ENCODE data around the gene ZNF331. TPM values are rescaled to one million over a fixed set of nuclear protein-coding genes. Genes with fewer than 3 reads are reported as not detected.

The ZNF331 gene
- total RNA-seq, 1 donor from 2014 or later = 10.1 TPM

GRCh38 chr19:53594811-53595509 is 57.0 kb downstream of the ZNF331 start:
- H3K27me3 ChIP-seq (ENCODE audit: low read depth) = peaks cover 14% of the 10 kb centered on the region
- no peak for DNase-seq
- intact Hi-C loops (cut with micrococcal nuclease) = loop anchor here (10.0 kb wide), 1 partner anchor 150 kb away; no protein-coding TSS in a partner anchor
- H3K27ac ChIP-seq (replicated peaks) = no peak overlapping the region
- no peaks in the 10 kb centered on the region for H3K9me3 ChIP-seq (replicated peaks)
- H3K4me3 ChIP-seq = no peak overlapping the region
- no peaks in the 10 kb centered on the region for H3K36me3 ChIP-seq
- no peak for TF ChIP-seq CTCF (IDR thresholded peaks at IDR 0.05; ENCODE audit: borderline replicate concordance)
- H3K4me1 ChIP-seq = no peaks in the 10 kb centered on the region

- TF ChIP-seq CTCF (IDR thresholded peaks at IDR 0.05; ENCODE audit: borderline replicate concordance) = no peak
- intact Hi-C loops (cut with micrococcal nuclease) = loop anchor here (10.0 kb wide), 1 partner anchor 149 kb away; no protein-coding TSS in a partner anchor
- Histone ChIP-seq H3K27me3 (ENCODE audit: low read depth) (peaks cover 14% of the 10 kb centered on the region), H3K27ac (replicated peaks) (no peak overlapping the region), H3K36me3 (no peaks in the 10 kb centered on the region), H3K9me3 (replicated peaks) (no peaks in the 10 kb centered on the region), H3K4me3 (no peak overlapping the region), H3K4me1 (no peaks in the 10 kb centered on the region)
- no peak for DNase-seq
Measured at GRCh38 chr19:53595510-53595867, 57.5 kb downstream of the ZNF331 start.

GRCh38 chr19:53596056-53596455 is 58.1 kb downstream of the ZNF331 start:
- Histone ChIP-seq H3K9me3 (replicated peaks) (peaks cover 4% of the 10 kb centered on the region), H3K27me3 (ENCODE audit: low read depth) (peaks cover 14% of the 10 kb centered on the region), H3K4me1 (no peaks in the 10 kb centered on the region), H3K4me3 (no peak overlapping the region), H3K36me3 (no peaks in the 10 kb centered on the region), H3K27ac (replicated peaks) (no peak overlapping the region)
- intact Hi-C loops (cut with micrococcal nuclease) = loop anchor here (10.0 kb wide), 1 partner anchor 149 kb away; no protein-coding TSS in a partner anchor
- TF ChIP-seq CTCF (IDR thresholded peaks at IDR 0.05; ENCODE audit: borderline replicate concordance) = no peak
- no peak for DNase-seq

- no peak for DNase-seq
- TF ChIP-seq CTCF (IDR thresholded peaks at IDR 0.05; ENCODE audit: borderline replicate concordance) = no peak
- intact Hi-C loops (cut with micrococcal nuclease) = loop anchor here (10.0 kb wide), 1 partner anchor 148 kb away; no protein-coding TSS in a partner anchor
Measured at GRCh38 chr19:53597023-53597422, 59.1 kb downstream of the ZNF331 start.

GRCh38 chr19:53598361-53598760 is 60.4 kb downstream of the ZNF331 start:
- no peak overlapping the region for H3K27ac ChIP-seq (replicated peaks)
- H3K4me1 ChIP-seq = no peaks in the 10 kb centered on the region
- intact Hi-C loops (cut with micrococcal nuclease) = loop anchor here (10.0 kb wide), 1 partner anchor 146 kb away; no protein-coding TSS in a partner anchor

More at GRCh38 chr19:53597023-53597422, 59.1 kb downstream of the ZNF331 start:
- peaks cover 4% of the 10 kb centered on the region for H3K9me3 ChIP-seq (replicated peaks)
- no peaks in the 10 kb centered on the region for H3K36me3 ChIP-seq
- no peaks in the 10 kb centered on the region for H3K4me1 ChIP-seq
- H3K27ac ChIP-seq (replicated peaks) = no peak overlapping the region
- H3K27me3 ChIP-seq (ENCODE audit: low read depth) = peaks cover 14% of the 10 kb centered on the region
- H3K4me3 ChIP-seq = no peak overlapping the region

More at GRCh38 chr19:53598361-53598760, 60.4 kb downstream of the ZNF331 start:
- Histone ChIP-seq H3K9me3 (replicated peaks) (peaks cover 4% of the 10 kb centered on the region), H3K27me3 (ENCODE audit: low read depth) (peaks cover 14% of the 10 kb centered on the region), H3K4me3 (no peak overlapping the region), H3K36me3 (no peaks in the 10 kb centered on the region)
- DNase-seq = no peak
- no peak for TF ChIP-seq CTCF (IDR thresholded peaks at IDR 0.05; ENCODE audit: borderline replicate concordance)

Measured in left ventricle myocardium inferior (tissue), 1 donor.